Measurements from ENCODE around the gene TRPM3. TPM values are rescaled to one million over a fixed set of nuclear protein-coding genes. Genes with fewer than 3 reads are reported as not detected.

Gene TRPM3
- total RNA-seq, 1 experiment from 2014 or later = 5.4 TPM

- TF ChIP-seq IRF1 (CRISPR knock-in tag; IDR thresholded peaks at IDR 0.05) (no peak), ZNF232 (CRISPR knock-in tag; IDR thresholded peaks at IDR 0.05) (no peak), NR2C2 (CRISPR knock-in tag; IDR thresholded peaks at IDR 0.05) (no peak), FOXP1 (CRISPR knock-in tag; IDR thresholded peaks at IDR 0.05; ENCODE audit: borderline replicate concordance) (no peak), MXD4 (CRISPR knock-in tag; IDR thresholded peaks at IDR 0.05; ENCODE audit: borderline replicate concordance) (no peak)
Observed at GRCh38 chr9:70603020-70603411, 518.4 kb downstream of the TRPM3 start (continued).

GRCh38 chr9:70602321-70603019 lies 519.0 kb downstream of the TRPM3 start:
- peak; percentile 52 for DNase-seq (ENCODE audit: low spot score)
- no peak overlapping the region for H3K4me3 Mint-ChIP-seq
- ChIA-PET POLR2A (interaction anchor here (0.8 to 1.0 kb wide), 4 partner anchors 182 to 212 kb away, joined by 3 to 5 read pairs (median 4); no protein-coding TSS in a partner anchor), CTCF (interaction anchor here (0.6 to 2.6 kb wide), 55 partner anchors 9 to 671 kb away, joined by 3 to 32 read pairs (median 4); partner anchors contain the start of gene KLF9)
- no peaks in the 10 kb centered on the region for H3K9me3 Mint-ChIP-seq
- peak; percentile 88 for ATAC-seq
- H3K27ac Mint-ChIP-seq = no peak overlapping the region
- H3K4me1 Mint-ChIP-seq = peaks cover 30% of the 10 kb centered on the region
- TF ChIP-seq ETV6 (CRISPR knock-in tag; IDR thresholded peaks at IDR 0.05) = 0 out of 2 replicates have a peak, but pooled peaks have one; percentile 26
- no peak for TF ChIP-seq TCF7 (CRISPR knock-in tag; IDR thresholded peaks at IDR 0.05; ENCODE audit: low read depth)
- no peak for TF ChIP-seq EMX1 (CRISPR knock-in tag; IDR thresholded peaks at IDR 0.05)
- peak; percentile 59; the same call in 1 of the 2 replicates for TF ChIP-seq GABPB1 (CRISPR knock-in tag; IDR thresholded peaks at IDR 0.05)
- TF ChIP-seq CTCF (IDR thresholded peaks at IDR 0.05) = peak; percentile 56
- no peak for TF ChIP-seq AR (CRISPR knock-in tag; IDR thresholded peaks at IDR 0.05)
- H3K27me3 Mint-ChIP-seq (ENCODE audit: low read depth) = no peaks in the 10 kb centered on the region
- no peaks in the 10 kb centered on the region for H3K36me3 Mint-ChIP-seq

GRCh38 chr9:70601000-70601951 lies 520.1 kb downstream of the TRPM3 start:
- ChIA-PET CTCF (interaction anchor here (0.6 to 2.6 kb wide), 34 partner anchors 11 to 670 kb away, joined by 3 to 32 read pairs (median 5); partner anchors contain the start of gene KLF9), POLR2A (interaction anchor here (0.6 to 0.9 kb wide), 4 partner anchors 51 to 262 kb away, joined by 3 to 5 read pairs (median 4); no protein-coding TSS in a partner anchor)
- DNase-seq (ENCODE audit: low spot score) = no peak
- Mint-ChIP-seq H3K27ac (no peak overlapping the region), H3K36me3 (no peaks in the 10 kb centered on the region), H3K4me3 (no peak overlapping the region), H3K9me3 (no peaks in the 10 kb centered on the region), H3K4me1 (peaks cover 30% of the 10 kb centered on the region), H3K27me3 (ENCODE audit: low read depth) (no peaks in the 10 kb centered on the region)
- ATAC-seq = no peak
- TF ChIP-seq SMAD4 (CRISPR knock-in tag; IDR thresholded peaks at IDR 0.05) (no peak), ERG (CRISPR knock-in tag; IDR thresholded peaks at IDR 0.05) (no peak), USF1 (CRISPR knock-in tag; IDR thresholded peaks at IDR 0.05) (no peak), TEAD1 (CRISPR knock-in tag; IDR thresholded peaks at IDR 0.05) (no peak), ATF6 (CRISPR knock-in tag; IDR thresholded peaks at IDR 0.05) (no peak), ATF2 (CRISPR knock-in tag; IDR thresholded peaks at IDR 0.05; ENCODE audit: borderline replicate concordance, low read depth) (no peak)

Measured in WTC11 (cell line).